Panc1 (cell line): Measurements from ENCODE around the gene TXNRD3. TPM values are rescaled to one million over a fixed set of nuclear protein-coding genes. Genes with fewer than 3 reads are reported as not detected.

ENCODE experiments used
- ATAC-seq: fragments of 200-7000 bp; cut with Tn5 transposase; 2 replicates; pipeline ENCODE4 v1.9.1; 2020; ENCODE audit warnings: mild to moderate bottlenecking, moderate library complexity
- BruUV-seq: library from RNA; stranded (reverse); fragments of 400-500 nt; replicated peaks from 2 replicates; lab custom pipeline; 2021; lab: Mats Ljungman, UMichigan
- CTCF ChIA-PET: fragments of 300-600 bp; sonication (Branson Sonifier 250); formaldehyde crosslinking; loops from one replicate; lab custom pipeline; 2022; ENCODE audit warnings: antibody characterized with exemption; lab: Charles Lee
- POLR2A ChIA-PET: fragments of 300-600 bp; sonication (Branson Sonifier 250); formaldehyde crosslinking; loops from one replicate; lab custom pipeline; 2022; ENCODE audit warnings: antibody characterized with exemption; lab: Charles Lee
- DNase-seq: peaks from one replicate; pipeline ENCODE4 v3.0.0-alpha.2; 2010; ENCODE audit warnings: low read depth, low spot score
- H3K27ac ChIP-seq: 2 replicates; pipeline ENCODE4 v1.5.1; 2011; ENCODE audit warnings: mild to moderate bottlenecking, low read length, inconsistent platforms
- H3K27me3 ChIP-seq: fragments of 200-500 bp; sonication (Bioruptor generic); 2 replicates; pipeline ENCODE4 v1.6.0; 2014; ENCODE audit warnings: low read length, inconsistent platforms; ENCODE audit not compliant: control insufficient read depth, insufficient read depth
- H3K36me3 ChIP-seq: fragments of 200-500 bp; sonication (Bioruptor generic); 2 replicates; pipeline ENCODE4 v1.5.1; 2014; ENCODE audit warnings: inconsistent platforms, mild to moderate bottlenecking, low read length, moderate library complexity; ENCODE audit not compliant: control insufficient read depth, insufficient read depth
- H3K4me1 ChIP-seq: 2 replicates; pipeline ENCODE4 v1.5.1; 2011; ENCODE audit warnings: inconsistent platforms, mild to moderate bottlenecking, low read length, moderate library complexity; ENCODE audit not compliant: control insufficient read depth, insufficient read depth
- H3K4me3 ChIP-seq, 2 experiments: 2 replicates each; pipeline ENCODE4 v1.5.1; 2011 to 2012; ENCODE audit warnings: low read depth in 2 of 2, low read length in 2 of 2, mild to moderate bottlenecking in 2 of 2, inconsistent platforms in 1 of 2, moderate library complexity in 1 of 2
- H3K9me3 ChIP-seq: fragments of 200-500 bp; sonication (Bioruptor generic); 2 replicates; pipeline ENCODE4 v1.5.1; 2014; ENCODE audit warnings: low read depth, mild to moderate bottlenecking, inconsistent platforms, low read length, moderate library complexity; ENCODE audit not compliant: control insufficient read depth, insufficient read depth
- POLR2AphosphoS5 ChIP-seq: IDR thresholded peaks from 2 replicates; pipeline ENCODE4 v1.6.1; 2012; ENCODE audit warnings: mild to moderate bottlenecking, low read depth, low read length, moderate library complexity
- SIN3A ChIP-seq: IDR thresholded peaks from 2 replicates; pipeline ENCODE4 v1.6.1; 2012; ENCODE audit warnings: low read depth, mild to moderate bottlenecking, low read length, moderate library complexity, borderline replicate concordance; ENCODE audit not compliant: insufficient read depth
- TCF7L2 ChIP-seq: IDR thresholded peaks from 2 replicates; pipeline ENCODE4 v1.6.1; 2011; ENCODE audit warnings: mild to moderate bottlenecking, low read depth, low read length, inconsistent platforms
- in situ Hi-C: cut with HindIII; loops from 2 replicates; pipeline ENCODE4 v1.10.0; 2016; ENCODE audit warnings: low sequenced_read_pairs, low pct_unique_long_range_greater_than_20kb
- intact Hi-C: fragments of 100-400 bp; cut with micrococcal nuclease; formaldehyde crosslinking; loops from one replicate; pipeline ENCODE4 v1.10.0; 2022; ENCODE audit not compliant: unreplicated experiment
- total RNA-seq: library from RNA; stranded (reverse); gene quantifications from one replicate; pipeline ENCODE4 v1.2.1, GENCODE V29; 2021; ENCODE audit not compliant: unreplicated experiment
- TF ChIP-seq, protein P1 (sequence below), 2 experiments: IDR thresholded peaks; 2 replicates each; pipeline ENCODE4 v1.6.1; 2011 to 2012; ENCODE audit warnings: low read depth in 2 of 2, control low read depth in 1 of 2, low read length in 1 of 2, mild to moderate bottlenecking in 1 of 2, moderate library complexity in 1 of 2; ENCODE audit not compliant: insufficient read depth in 1 of 2
- TF ChIP-seq, protein P2 (sequence below): fragments of 450-650 bp; IDR thresholded peaks from 2 replicates; pipeline ENCODE4 v1.5.1; 2017; ENCODE audit warnings: mild to moderate bottlenecking

The TXNRD3 gene
- total RNA-seq, 1 experiment from 2014 or later, result 17.2 TPM

DNA sequence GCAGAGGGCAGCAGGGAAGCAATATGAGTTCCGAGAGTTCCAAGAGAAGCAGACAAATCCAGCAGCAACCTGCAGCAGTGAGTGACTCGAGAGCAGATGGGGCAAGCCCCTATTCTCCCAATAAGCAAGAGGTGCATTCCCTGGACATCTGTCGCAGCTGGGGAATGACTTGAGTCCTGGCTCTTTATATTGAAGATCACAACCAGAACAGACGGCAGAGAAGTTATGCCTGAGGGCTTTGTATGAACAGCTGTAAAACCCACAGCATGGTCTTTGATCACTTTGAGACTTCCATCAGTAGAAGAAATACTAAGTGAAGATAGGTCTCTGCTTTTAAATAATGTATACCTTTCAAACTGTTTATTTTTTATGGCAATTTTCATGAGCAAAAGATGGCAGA, 72.6 kb downstream of the TXNRD3 start:
- no peaks in the 10 kb centered on the region for H3K4me1 ChIP-seq
- no peaks in the 10 kb centered on the region for H3K9me3 ChIP-seq
- in situ Hi-C loops (no loop called here), intact Hi-C loops (no loop called here)
- H3K27me3 ChIP-seq, result peaks cover 15% of the 10 kb centered on the region
- no peak for ATAC-seq
- BruUV-seq, result no TSS peak
- H3K4me3 ChIP-seq, result no peak overlapping the region
- no peaks in the 10 kb centered on the region for H3K36me3 ChIP-seq
- TF ChIP-seq TCF7L2, result no peak
- TF ChIP-seq, protein P1, sequence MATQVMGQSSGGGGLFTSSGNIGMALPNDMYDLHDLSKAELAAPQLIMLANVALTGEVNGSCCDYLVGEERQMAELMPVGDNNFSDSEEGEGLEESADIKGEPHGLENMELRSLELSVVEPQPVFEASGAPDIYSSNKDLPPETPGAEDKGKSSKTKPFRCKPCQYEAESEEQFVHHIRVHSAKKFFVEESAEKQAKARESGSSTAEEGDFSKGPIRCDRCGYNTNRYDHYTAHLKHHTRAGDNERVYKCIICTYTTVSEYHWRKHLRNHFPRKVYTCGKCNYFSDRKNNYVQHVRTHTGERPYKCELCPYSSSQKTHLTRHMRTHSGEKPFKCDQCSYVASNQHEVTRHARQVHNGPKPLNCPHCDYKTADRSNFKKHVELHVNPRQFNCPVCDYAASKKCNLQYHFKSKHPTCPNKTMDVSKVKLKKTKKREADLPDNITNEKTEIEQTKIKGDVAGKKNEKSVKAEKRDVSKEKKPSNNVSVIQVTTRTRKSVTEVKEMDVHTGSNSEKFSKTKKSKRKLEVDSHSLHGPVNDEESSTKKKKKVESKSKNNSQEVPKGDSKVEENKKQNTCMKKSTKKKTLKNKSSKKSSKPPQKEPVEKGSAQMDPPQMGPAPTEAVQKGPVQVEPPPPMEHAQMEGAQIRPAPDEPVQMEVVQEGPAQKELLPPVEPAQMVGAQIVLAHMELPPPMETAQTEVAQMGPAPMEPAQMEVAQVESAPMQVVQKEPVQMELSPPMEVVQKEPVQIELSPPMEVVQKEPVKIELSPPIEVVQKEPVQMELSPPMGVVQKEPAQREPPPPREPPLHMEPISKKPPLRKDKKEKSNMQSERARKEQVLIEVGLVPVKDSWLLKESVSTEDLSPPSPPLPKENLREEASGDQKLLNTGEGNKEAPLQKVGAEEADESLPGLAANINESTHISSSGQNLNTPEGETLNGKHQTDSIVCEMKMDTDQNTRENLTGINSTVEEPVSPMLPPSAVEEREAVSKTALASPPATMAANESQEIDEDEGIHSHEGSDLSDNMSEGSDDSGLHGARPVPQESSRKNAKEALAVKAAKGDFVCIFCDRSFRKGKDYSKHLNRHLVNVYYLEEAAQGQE (IDR thresholded peaks at IDR 0.05; ENCODE audit: insufficient read depth in 1 of 2, low read depth in 2 of 2, low read length in 1 of 2), result no peak
- no peak for TF ChIP-seq SIN3A
- no peak for TF ChIP-seq POLR2AphosphoS5
- ChIA-PET POLR2A (no interaction called here), CTCF (no interaction called here)
- no peak overlapping the region for H3K27ac ChIP-seq
- DNase-seq, result no peak

DNA sequence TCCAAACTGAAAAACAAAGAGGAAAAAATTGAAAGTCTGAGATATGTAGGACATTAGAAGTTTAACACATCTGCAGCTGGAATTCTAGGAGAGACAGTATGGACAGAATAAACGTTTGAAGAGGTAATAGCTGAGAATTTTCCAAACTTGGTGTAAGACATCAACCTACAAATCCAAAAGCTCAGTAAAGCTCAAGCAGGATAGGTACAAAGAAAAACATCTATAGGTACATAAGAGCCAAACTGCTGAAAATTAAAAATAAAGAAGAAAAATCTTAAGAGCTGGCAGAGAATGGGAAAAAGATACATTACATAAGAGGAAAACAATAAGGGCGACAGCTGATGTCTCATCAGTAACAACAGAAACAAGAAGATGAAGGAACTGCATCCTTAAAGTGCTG, 73.4 kb downstream of the TXNRD3 start:
- BruUV-seq, result no TSS peak
- no peak for ATAC-seq
- no peak for TF ChIP-seq POLR2AphosphoS5
- TF ChIP-seq SIN3A, result no peak
- TF ChIP-seq, protein P2, sequence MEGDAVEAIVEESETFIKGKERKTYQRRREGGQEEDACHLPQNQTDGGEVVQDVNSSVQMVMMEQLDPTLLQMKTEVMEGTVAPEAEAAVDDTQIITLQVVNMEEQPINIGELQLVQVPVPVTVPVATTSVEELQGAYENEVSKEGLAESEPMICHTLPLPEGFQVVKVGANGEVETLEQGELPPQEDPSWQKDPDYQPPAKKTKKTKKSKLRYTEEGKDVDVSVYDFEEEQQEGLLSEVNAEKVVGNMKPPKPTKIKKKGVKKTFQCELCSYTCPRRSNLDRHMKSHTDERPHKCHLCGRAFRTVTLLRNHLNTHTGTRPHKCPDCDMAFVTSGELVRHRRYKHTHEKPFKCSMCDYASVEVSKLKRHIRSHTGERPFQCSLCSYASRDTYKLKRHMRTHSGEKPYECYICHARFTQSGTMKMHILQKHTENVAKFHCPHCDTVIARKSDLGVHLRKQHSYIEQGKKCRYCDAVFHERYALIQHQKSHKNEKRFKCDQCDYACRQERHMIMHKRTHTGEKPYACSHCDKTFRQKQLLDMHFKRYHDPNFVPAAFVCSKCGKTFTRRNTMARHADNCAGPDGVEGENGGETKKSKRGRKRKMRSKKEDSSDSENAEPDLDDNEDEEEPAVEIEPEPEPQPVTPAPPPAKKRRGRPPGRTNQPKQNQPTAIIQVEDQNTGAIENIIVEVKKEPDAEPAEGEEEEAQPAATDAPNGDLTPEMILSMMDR, result no peak
- TF ChIP-seq, protein P1 (IDR thresholded peaks at IDR 0.05; ENCODE audit: insufficient read depth in 1 of 2, low read depth in 2 of 2, low read length in 1 of 2), result no peak
- TF ChIP-seq TCF7L2, result no peak

More for the DNA sequence above, 73.4 kb downstream of the TXNRD3 start:
- in situ Hi-C loops, result no loop called here
- Histone ChIP-seq H3K27me3 (peaks cover 15% of the 10 kb centered on the region), H3K4me3 (no peak overlapping the region), H3K36me3 (no peaks in the 10 kb centered on the region), H3K4me1 (no peaks in the 10 kb centered on the region), H3K9me3 (no peaks in the 10 kb centered on the region), H3K27ac (no peak overlapping the region)
- ChIA-PET POLR2A (no interaction called here), CTCF (no interaction called here)
- intact Hi-C loops, result loop anchor here (1.0 kb wide), 1 partner anchor 17 kb away; no protein-coding TSS in a partner anchor
- no peak for DNase-seq
